Coronary artery (tissue), 2 donors: Measurements from ENCODE around the gene SULT1A1.
"Not testable (repeated sequence)": the region's sequence is repeated elsewhere in the genome, so short reads cannot be mapped to it uniquely, and the experiment has no call there.

ENCODE experiments used
- DNase-seq: peaks from one replicate; pipeline ENCODE4 v3.0.0-alpha.2; 2017; ENCODE audit warnings: low spot score
- H3K27ac ChIP-seq, 2 donors: fragments of 200-600 bp; sonication (generic); one replicate each; pipeline ENCODE4 v1.5.1; 2016 to 2019
- H3K4me3 ChIP-seq: fragments of 200-600 bp; sonication (generic); 2 replicates; pipeline ENCODE4 v1.5.1; 2016; ENCODE audit warnings: mild to moderate bottlenecking, moderate library complexity
- CTCF ChIP-seq: fragments of 200-600 bp; sonication (generic); IDR thresholded peaks from one replicate; pipeline ENCODE4 v1.5.1; 2019; ENCODE audit warnings: antibody characterized with exemption

Gene SULT1A1

GRCh38 chr16:28597692-28598261 is 12.1 kb downstream of the SULT1A1 start:
- no peak for DNase-seq
- no peak for TF ChIP-seq CTCF
- H3K27ac ChIP-seq: no peak overlapping the region
- no peak overlapping the region for H3K4me3 ChIP-seq

GRCh38 chr16:28596840-28597691 is 12.8 kb downstream of the SULT1A1 start, which contains the start of gene SULT1A2:
TSS of gene SULT1A2 (minus strand) at chr16:28597050. CDS start at chr16:28595930, 1,120 bp downstream.
- TF ChIP-seq CTCF: no peak
- Histone ChIP-seq H3K27ac (peak within 1 kb of the TSS in 1 of 2 donors; percentile 32), H3K4me3 (no peak within 1 kb of the TSS)
- no peak for DNase-seq

GRCh38 chr16:28596115-28596630 is 13.7 kb downstream of the SULT1A1 start:
- Histone ChIP-seq H3K27ac (peak overlapping the region in 1 of 2 donors; percentile 32), H3K4me3 (no peak overlapping the region)
- DNase-seq: no peak
- no peak for TF ChIP-seq CTCF

- not testable (repeated sequence) for H3K4me3 ChIP-seq, DNase-seq, H3K27ac ChIP-seq
Measured at GRCh38 chr16:28595451-28595850, 14.4 kb downstream of the SULT1A1 start.

GRCh38 chr16:28592979-28593553 is 16.8 kb downstream of the SULT1A1 start:
- no peak overlapping the region for H3K4me3 ChIP-seq
- H3K27ac ChIP-seq: no peak overlapping the region
- no peak for DNase-seq
- no peak for TF ChIP-seq CTCF

- no peak for TF ChIP-seq CTCF
- Histone ChIP-seq H3K4me3 (no peak overlapping the region), H3K27ac (no peak overlapping the region)
- no peak for DNase-seq
Measured at GRCh38 chr16:28592511-28592910, 17.3 kb downstream of the SULT1A1 start.

- Histone ChIP-seq H3K27ac (no peak overlapping the region), H3K4me3 (no peak overlapping the region)
- no peak for TF ChIP-seq CTCF
- no peak for DNase-seq
Measured at GRCh38 chr16:28591355-28591754, 18.5 kb downstream of the SULT1A1 start.
